Fibroblast of skin of back (primary cell): Measurements from ENCODE around the gene RAI1.

Experiments
- DNase-seq: peaks from one replicate; pipeline ENCODE4 v3.0.0-alpha.2; 2013

RAI1 gene

GRCh38 chr17:17849845-17850373 is 168.7 kb downstream of the RAI1 start:
- DNase-seq, result peak; percentile 69

GRCh38 chr17:17851103-17852002 is 170.1 kb downstream of the RAI1 start:
- DNase-seq, result no peak

GRCh38 chr17:17852930-17853329 is 171.7 kb downstream of the RAI1 start:
- DNase-seq, result no peak

- DNase-seq, result no peak
Observed at GRCh38 chr17:17853811-17854447, 172.7 kb downstream of the RAI1 start.

- DNase-seq, result no peak
Observed at GRCh38 chr17:17855976-17856375, 174.7 kb downstream of the RAI1 start.

- DNase-seq, result no peak
Observed at GRCh38 chr17:17856386-17856785, 175.1 kb downstream of the RAI1 start.

GRCh38 chr17:17857496-17857895 is 176.2 kb downstream of the RAI1 start:
- DNase-seq, result no peak

GRCh38 chr17:17859909-17860765 is 178.9 kb downstream of the RAI1 start:
- peak; percentile 56 for DNase-seq

- DNase-seq, result peak; percentile 50
Observed at GRCh38 chr17:17860766-17861107, 179.5 kb downstream of the RAI1 start.
